Parathyroid adenoma (tissue), 2 donors: Measurements from ENCODE around the gene KIAA1958.
"Not testable (repeated sequence)": the region's sequence is repeated elsewhere in the genome, so short reads cannot be mapped to it uniquely, and the experiment has no call there.

Experiments
- H2AFZ ChIP-seq: fragments of 300-600 bp; sonication (generic); one replicate; pipeline ENCODE4 v1.7.0; 2017; ENCODE audit warnings: antibody characterized with exemption, mild to moderate bottlenecking
- H3K27ac ChIP-seq: fragments of 300-600 bp; sonication (generic); one replicate; pipeline ENCODE4 v1.7.0; 2017
- H3K27me3 ChIP-seq: fragments of 300-600 bp; sonication (generic); one replicate; pipeline ENCODE4 v1.7.0; 2017; ENCODE audit warnings: low read length; ENCODE audit not compliant: control insufficient read depth, insufficient read depth
- H3K36me3 ChIP-seq: fragments of 300-600 bp; sonication (generic); one replicate; pipeline ENCODE4 v1.7.0; 2017; ENCODE audit warnings: low read length; ENCODE audit not compliant: control insufficient read depth, insufficient read depth
- H3K4me1 ChIP-seq: fragments of 300-600 bp; sonication (generic); one replicate; pipeline ENCODE4 v1.7.0; 2017; ENCODE audit warnings: control low read depth
- H3K4me2 ChIP-seq: fragments of 300-600 bp; sonication (generic); one replicate; pipeline ENCODE4 v1.7.0; 2017; ENCODE audit warnings: low read length
- H3K4me3 ChIP-seq: fragments of 300-600 bp; sonication (generic); one replicate; pipeline ENCODE4 v1.7.0; 2017; ENCODE audit warnings: low read depth, low read length
- H3K79me2 ChIP-seq: fragments of 300-600 bp; sonication (generic); one replicate; pipeline ENCODE4 v1.7.0; 2017; ENCODE audit warnings: control low read depth
- H3K9ac ChIP-seq: fragments of 300-600 bp; sonication (generic); one replicate; pipeline ENCODE4 v1.7.0; 2017; ENCODE audit warnings: mild to moderate bottlenecking
- H3K9me3 ChIP-seq: fragments of 300-600 bp; sonication (generic); one replicate; pipeline ENCODE4 v1.7.0; 2017; ENCODE audit warnings: low read length; ENCODE audit not compliant: control insufficient read depth
- CTCF ChIP-seq: fragments of 300-600 bp; sonication (generic); IDR thresholded peaks from one replicate; pipeline ENCODE4 v1.7.0; 2017; ENCODE audit warnings: antibody characterized with exemption, mild to moderate bottlenecking
- donor health status: primary hyperparathyroidism.

The KIAA1958 gene

GRCh38 chr9:112581469-112582176 is 95.0 kb downstream of the KIAA1958 start:
- Histone ChIP-seq H3K4me3 (no peak overlapping the region), H3K4me2 (no peak overlapping the region), H2AFZ (no peak overlapping the region)

GRCh38 chr9:112582371-112583262 is 96.0 kb downstream of the KIAA1958 start:
- H3K4me3 ChIP-seq = no peak overlapping the region
- H3K4me2 ChIP-seq = no peak overlapping the region
- H3K79me2 ChIP-seq = no peaks in the 10 kb centered on the region
- TF ChIP-seq CTCF = no peak
- H3K36me3 ChIP-seq = no peaks in the 10 kb centered on the region
- no peak overlapping the region for H3K27ac ChIP-seq
- H3K9me3 ChIP-seq = no peaks in the 10 kb centered on the region
- no peaks in the 10 kb centered on the region for H3K4me1 ChIP-seq
- no peak overlapping the region for H3K9ac ChIP-seq
- H2AFZ ChIP-seq = no peak overlapping the region
- H3K27me3 ChIP-seq = no peaks in the 10 kb centered on the region

More at GRCh38 chr9:112581469-112582176, 95.0 kb downstream of the KIAA1958 start:
- no peaks in the 10 kb centered on the region for H3K4me1 ChIP-seq
- H3K27me3 ChIP-seq = no peaks in the 10 kb centered on the region
- H3K36me3 ChIP-seq = no peaks in the 10 kb centered on the region
- no peak overlapping the region for H3K9ac ChIP-seq
- no peak for TF ChIP-seq CTCF
- no peaks in the 10 kb centered on the region for H3K9me3 ChIP-seq
- H3K79me2 ChIP-seq = no peaks in the 10 kb centered on the region
- H3K27ac ChIP-seq = no peak overlapping the region

GRCh38 chr9:112586599-112587155 is 100.0 kb downstream of the KIAA1958 start:
- Histone ChIP-seq H3K9me3 (no peaks in the 10 kb centered on the region), H3K4me3 (no peak overlapping the region), H3K27ac (no peak overlapping the region), H3K4me1 (no peaks in the 10 kb centered on the region), H3K79me2 (no peaks in the 10 kb centered on the region), H3K4me2 (no peak overlapping the region), H3K27me3 (no peaks in the 10 kb centered on the region), H3K36me3 (no peaks in the 10 kb centered on the region), H2AFZ (no peak overlapping the region), H3K9ac (no peak overlapping the region)
- no peak for TF ChIP-seq CTCF

GRCh38 chr9:112591875-112592274 is 105.2 kb downstream of the KIAA1958 start:
- H3K9me3 ChIP-seq, H3K79me2 ChIP-seq: not testable (repeated sequence)

GRCh38 chr9:112599732-112600131 is 113.1 kb downstream of the KIAA1958 start:
- no peak for TF ChIP-seq CTCF
- H3K4me3 ChIP-seq = no peak overlapping the region
- no peaks in the 10 kb centered on the region for H3K79me2 ChIP-seq
- no peak overlapping the region for H2AFZ ChIP-seq
- H3K4me1 ChIP-seq = peaks cover 4% of the 10 kb centered on the region
- H3K9me3 ChIP-seq = no peaks in the 10 kb centered on the region
- no peaks in the 10 kb centered on the region for H3K36me3 ChIP-seq
- H3K27me3 ChIP-seq = no peaks in the 10 kb centered on the region
- H3K9ac ChIP-seq = no peak overlapping the region
- H3K4me2 ChIP-seq = no peak overlapping the region
- no peak overlapping the region for H3K27ac ChIP-seq

More at GRCh38 chr9:112591875-112592274, 105.2 kb downstream of the KIAA1958 start:
- H3K27me3 ChIP-seq, H3K27ac ChIP-seq, H3K36me3 ChIP-seq, H3K9ac ChIP-seq, H2AFZ ChIP-seq, H3K4me2 ChIP-seq, H3K4me1 ChIP-seq, H3K4me3 ChIP-seq: not testable (repeated sequence)
